Natural killer cell (primary cell): ENCODE measurements around the gene ACVR2A. TPM values are rescaled to one million over a fixed set of nuclear protein-coding genes. Genes with fewer than 3 reads are reported as not detected.

Experiments used
- ATAC-seq, 3 donors: fragments of 150-1000 bp in 2 of 3; fragments of 200-7000 bp in 1 of 3; cut with Tn5 transposase; 1 replicate in 1 of 3; 2 replicates in 2 of 3; pipeline ENCODE4 v1.10.0; 2021; ENCODE audit warnings: mild to moderate bottlenecking in 2 of 3, moderate library complexity in 2 of 3
- DNase-seq, 2 donors: peaks; one replicate each; pipeline versions ENCODE4 v3.0.0 to v3.0.0-alpha.2; 2013 to 2021; ENCODE audit warnings: mixed read lengths in 1 of 2
- H3K27ac ChIP-seq: one replicate; pipeline ENCODE4 v1.5.1; 2013; ENCODE audit warnings: mild to moderate bottlenecking, low read length
- H3K27me3 ChIP-seq: one replicate; pipeline ENCODE4 v1.6.1; 2013; ENCODE audit warnings: low read length; ENCODE audit not compliant: control insufficient read depth, insufficient read depth
- H3K36me3 ChIP-seq: one replicate; pipeline ENCODE4 v1.6.1; 2013; ENCODE audit warnings: low read length; ENCODE audit not compliant: control insufficient read depth, insufficient read depth
- H3K4me1 ChIP-seq: one replicate; pipeline ENCODE4 v1.6.1; 2013; ENCODE audit warnings: low read length; ENCODE audit not compliant: control insufficient read depth, insufficient read depth
- H3K4me3 ChIP-seq: one replicate; pipeline ENCODE4 v1.5.1; 2013; ENCODE audit warnings: low read length
- H3K9me3 ChIP-seq: one replicate; pipeline ENCODE4 v1.6.1; 2013; ENCODE audit warnings: low read length; ENCODE audit not compliant: control insufficient read depth, insufficient read depth
- H3K27ac Mint-ChIP-seq, 2 donors: one replicate each; pipeline ENCODE4 v1.8.0; 2022; ENCODE audit warnings: mild to moderate bottlenecking in 2 of 2, mixed read lengths in 2 of 2, moderate library complexity in 1 of 2
- H3K27me3 Mint-ChIP-seq, 2 donors: one replicate each; pipeline ENCODE4 v1.8.0; 2022; ENCODE audit warnings: low read depth in 2 of 2, mixed read lengths in 2 of 2
- H3K36me3 Mint-ChIP-seq: one replicate; pipeline ENCODE4 v1.8.0; 2022; ENCODE audit warnings: mixed read lengths
- H3K4me1 Mint-ChIP-seq, 2 donors: one replicate each; pipeline ENCODE4 v1.8.0; 2022; ENCODE audit warnings: mixed read lengths in 2 of 2
- H3K4me3 Mint-ChIP-seq: one replicate; pipeline ENCODE4 v1.8.0; 2022; ENCODE audit warnings: mild to moderate bottlenecking, moderate library complexity, mixed read lengths
- H3K9me3 Mint-ChIP-seq, 2 donors: one replicate each; pipeline ENCODE4 v1.8.0; 2022; ENCODE audit warnings: mixed read lengths in 2 of 2
- CTCF ChIP-seq: fragments of 200-600 bp; IDR thresholded peaks from one replicate; pipeline ENCODE4 v1.8.0; 2022; ENCODE audit warnings: antibody characterized with exemption
- WGBS: methylation state at CpG from one replicate; pipeline ENCODE4 v1.1.7; 2013; ENCODE audit warnings: missing lambda C conversion rate; ENCODE audit not compliant: insufficient coverage; 5-methylcytosine and 5-hydroxymethylcytosine counted together
- intact Hi-C: fragments of 100-400 bp; cut with micrococcal nuclease; formaldehyde crosslinking; loops from one replicate; pipeline ENCODE4 v1.14.2; 2022
- total RNA-seq, 4 donors: library from RNA; stranded (reverse); fragments of 120-200 nt in 1 of 4; gene quantifications; one replicate each; pipeline versions ENCODE4 v1.2.3 to v1.2.4, GENCODE V29; 2013 to 2022

The ACVR2A gene
- total RNA-seq, 3 donors from 2014 or later (not counting 1 experiment from before 2014, with no cell fraction given) = 14.7 to 16.7 (median 16.2) TPM

- H3K36me3 ChIP-seq = no peaks in the 10 kb centered on the region
- H3K4me3 ChIP-seq = no peak overlapping the region
- DNase-seq = no peak
- Mint-ChIP-seq H3K36me3 (no peaks in the 10 kb centered on the region), H3K9me3 (no peaks in the 10 kb centered on the region), H3K4me1 (peaks cover 40% of the 10 kb centered on the region in 2 donors), H3K4me3 (no peak overlapping the region), H3K27ac (no peak overlapping the region), H3K27me3 (no peaks in the 10 kb centered on the region)
- no peak for TF ChIP-seq CTCF
- H3K27me3 ChIP-seq = no peaks in the 10 kb centered on the region
- H3K9me3 ChIP-seq = no peaks in the 10 kb centered on the region
- H3K27ac ChIP-seq = no peak overlapping the region
- ATAC-seq = no peak
- intact Hi-C loops = no loop called here
- no peaks in the 10 kb centered on the region for H3K4me1 ChIP-seq
Measured at GRCh38 chr2:147882631-147883030, 37.8 kb downstream of the ACVR2A start.

GRCh38 chr2:147884830-147885229 lies 40.0 kb downstream of the ACVR2A start:
- H3K4me3 ChIP-seq = no peak overlapping the region
- Mint-ChIP-seq H3K9me3 (no peaks in the 10 kb centered on the region), H3K36me3 (no peaks in the 10 kb centered on the region), H3K4me3 (peak overlapping the region; percentile 2), H3K27me3 (no peaks in the 10 kb centered on the region), H3K27ac (peak overlapping the region; percentile 12 to 41), H3K4me1 (peaks cover 27 to 35% of the 10 kb centered on the region in 2 donors)
- TF ChIP-seq CTCF = no peak
- H3K27ac ChIP-seq = no peak overlapping the region
- DNase-seq (no peak), ATAC-seq (peak in 2 of 3 donors; percentile 46 to 52)
- no peaks in the 10 kb centered on the region for H3K36me3 ChIP-seq
- no peaks in the 10 kb centered on the region for H3K4me1 ChIP-seq
- no peaks in the 10 kb centered on the region for H3K9me3 ChIP-seq
- intact Hi-C loops = no loop called here
- no peaks in the 10 kb centered on the region for H3K27me3 ChIP-seq

GRCh38 chr2:147886136-147886535 lies 41.3 kb downstream of the ACVR2A start:
- H3K36me3 Mint-ChIP-seq = no peaks in the 10 kb centered on the region
- TF ChIP-seq CTCF = no peak
- WGBS = 100% methylated on average over 1 of the region's 2 CpGs
- H3K27ac ChIP-seq = no peak overlapping the region
- ATAC-seq = no peak
- H3K4me3 Mint-ChIP-seq = no peak overlapping the region
- H3K27me3 ChIP-seq = no peaks in the 10 kb centered on the region
- no peak overlapping the region for H3K27ac Mint-ChIP-seq
- H3K4me3 ChIP-seq = no peak overlapping the region
- no peaks in the 10 kb centered on the region for H3K36me3 ChIP-seq
- no peaks in the 10 kb centered on the region for H3K27me3 Mint-ChIP-seq
- no peaks in the 10 kb centered on the region for H3K9me3 ChIP-seq
- peaks cover 24 to 27% of the 10 kb centered on the region in 2 donors for H3K4me1 Mint-ChIP-seq
- H3K4me1 ChIP-seq = no peaks in the 10 kb centered on the region
- intact Hi-C loops = no loop called here
- H3K9me3 Mint-ChIP-seq = no peaks in the 10 kb centered on the region
- DNase-seq = no peak

- Mint-ChIP-seq H3K4me3 (no peak overlapping the region), H3K27me3 (no peaks in the 10 kb centered on the region), H3K36me3 (no peaks in the 10 kb centered on the region), H3K27ac (no peak overlapping the region), H3K9me3 (no peaks in the 10 kb centered on the region), H3K4me1 (peaks cover 30 to 32% of the 10 kb centered on the region in 2 donors)
- Histone ChIP-seq H3K9me3 (no peaks in the 10 kb centered on the region), H3K4me3 (no peak overlapping the region), H3K27ac (no peak overlapping the region), H3K4me1 (no peaks in the 10 kb centered on the region), H3K27me3 (no peaks in the 10 kb centered on the region), H3K36me3 (no peaks in the 10 kb centered on the region)
- no peak for DNase-seq
- no peak for ATAC-seq
- TF ChIP-seq CTCF = no peak
- no CpG with 5 or more reads among the region's 3 CpGs for WGBS
- intact Hi-C loops = no loop called here
Measured at GRCh38 chr2:147888680-147889079, 43.9 kb downstream of the ACVR2A start.
